HG03280 (cell line): ENCODE data around the gene ZCCHC14.
A peak's percentile ranks its signal among the peaks of the same experiment; 100 is the strongest.
"Not testable (repeated sequence)": the region's sequence is repeated elsewhere in the genome, so short reads cannot be mapped to it uniquely, and the experiment has no call there.

ENCODE experiments used
- ATAC-seq: cut with Tn5 transposase; IDR thresholded peaks from one replicate; pipeline ENCODE4 v1.9.1; 2021; ENCODE audit warnings: mild to moderate bottlenecking, moderate library complexity; ENCODE audit not compliant: unreplicated experiment

The ZCCHC14 gene

GRCh38 chr16:87412371-87412995, 80.3 kb downstream of the ZCCHC14 start:
- no peak for ATAC-seq

- ATAC-seq: no peak
These were observed 81.2 kb downstream of the ZCCHC14 start for GRCh38 chr16:87411375-87412271.

GRCh38 chr16:87410968-87411367, 81.9 kb downstream of the ZCCHC14 start:
- ATAC-seq: no peak

- no peak for ATAC-seq
These were observed 82.3 kb downstream of the ZCCHC14 start for GRCh38 chr16:87410530-87410929.

GRCh38 chr16:87409781-87410180, 83.0 kb downstream of the ZCCHC14 start:
- no peak for ATAC-seq

- ATAC-seq: no peak
These were observed 83.7 kb downstream of the ZCCHC14 start for GRCh38 chr16:87409153-87409552.

- peak; percentile 53 for ATAC-seq
These were observed 85.2 kb downstream of the ZCCHC14 start for GRCh38 chr16:87407511-87408112.

- ATAC-seq: no peak
These were observed 86.2 kb downstream of the ZCCHC14 start for GRCh38 chr16:87406495-87407088.

- ATAC-seq: no peak
These were observed 87.8 kb downstream of the ZCCHC14 start for GRCh38 chr16:87404764-87405625.

GRCh38 chr16:87395181-87395842, 97.5 kb downstream of the ZCCHC14 start:
- ATAC-seq: no peak

- ATAC-seq: no peak
These were observed 99.2 kb downstream of the ZCCHC14 start for GRCh38 chr16:87393680-87394055.

GRCh38 chr16:87392821-87393679, 99.8 kb downstream of the ZCCHC14 start:
- peak; percentile 1 for ATAC-seq

- peak; percentile 73 for ATAC-seq
These were observed 100.6 kb downstream of the ZCCHC14 start, which contains the start of gene MAP1LC3B for GRCh38 chr16:87391950-87392820. TSS of gene MAP1LC3B (plus strand) at chr16:87392336. CDS start at chr16:87392428, 92 bp downstream.

GRCh38 chr16:87391324-87391949, 101.4 kb downstream of the ZCCHC14 start:
- ATAC-seq: no peak

GRCh38 chr16:87390641-87391323, 102.0 kb downstream of the ZCCHC14 start:
- ATAC-seq: no peak

GRCh38 chr16:87389914-87390313, 102.9 kb downstream of the ZCCHC14 start:
- ATAC-seq: not testable (repeated sequence)

GRCh38 chr16:87389245-87389644, 103.6 kb downstream of the ZCCHC14 start:
- no peak for ATAC-seq
